ENCODE data around the gene GALNT13.

DNA sequence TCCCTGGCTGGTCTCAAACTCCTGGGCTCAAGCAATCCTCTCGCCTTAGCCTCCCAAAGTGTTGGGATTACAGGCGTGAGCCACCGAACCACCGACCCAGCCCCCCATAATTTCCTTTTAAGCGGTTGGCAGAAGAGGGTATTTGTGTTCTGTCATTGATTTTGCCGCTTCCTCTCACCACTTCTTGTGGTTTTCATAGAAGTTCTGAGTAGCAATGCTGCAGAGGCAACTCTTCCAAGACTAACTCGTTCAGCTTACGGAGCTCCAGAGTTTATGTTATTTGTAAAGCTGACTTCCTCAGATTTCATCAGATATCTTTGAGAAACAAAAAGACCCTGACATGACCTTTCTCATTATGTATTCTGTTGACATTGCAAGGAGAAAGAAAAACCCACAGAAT is 565.4 kb downstream of the GALNT13 start:
- TF ChIP-seq, protein P1, sequence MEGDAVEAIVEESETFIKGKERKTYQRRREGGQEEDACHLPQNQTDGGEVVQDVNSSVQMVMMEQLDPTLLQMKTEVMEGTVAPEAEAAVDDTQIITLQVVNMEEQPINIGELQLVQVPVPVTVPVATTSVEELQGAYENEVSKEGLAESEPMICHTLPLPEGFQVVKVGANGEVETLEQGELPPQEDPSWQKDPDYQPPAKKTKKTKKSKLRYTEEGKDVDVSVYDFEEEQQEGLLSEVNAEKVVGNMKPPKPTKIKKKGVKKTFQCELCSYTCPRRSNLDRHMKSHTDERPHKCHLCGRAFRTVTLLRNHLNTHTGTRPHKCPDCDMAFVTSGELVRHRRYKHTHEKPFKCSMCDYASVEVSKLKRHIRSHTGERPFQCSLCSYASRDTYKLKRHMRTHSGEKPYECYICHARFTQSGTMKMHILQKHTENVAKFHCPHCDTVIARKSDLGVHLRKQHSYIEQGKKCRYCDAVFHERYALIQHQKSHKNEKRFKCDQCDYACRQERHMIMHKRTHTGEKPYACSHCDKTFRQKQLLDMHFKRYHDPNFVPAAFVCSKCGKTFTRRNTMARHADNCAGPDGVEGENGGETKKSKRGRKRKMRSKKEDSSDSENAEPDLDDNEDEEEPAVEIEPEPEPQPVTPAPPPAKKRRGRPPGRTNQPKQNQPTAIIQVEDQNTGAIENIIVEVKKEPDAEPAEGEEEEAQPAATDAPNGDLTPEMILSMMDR (IDR thresholded peaks at IDR 0.05): no peak
- TF ChIP-seq POLR2A (IDR thresholded peaks at IDR 0.05): no peak

Measured in lower leg skin (tissue), 3 donors.